Fibroblast of lung (primary cell): ENCODE results near the gene GUCY1A2.

Experiments used
- EZH2 ChIP-seq: IDR thresholded peaks from 2 replicates; pipeline ENCODE4 v1.5.1; 2012; ENCODE audit warnings: low read length, control low read depth, mild to moderate bottlenecking; ENCODE audit errors: missing control alignments
- TF ChIP-seq, protein P1 (sequence below), 2 donors: IDR thresholded peaks in 1 of 2; conservative IDR thresholded peaks in 1 of 2; 1 replicate in 1 of 2; 2 replicates in 1 of 2; pipeline ENCODE4 v1.5.1; 2011 to 2012; ENCODE audit warnings: low read length in 2 of 2, control low read depth in 1 of 2, inconsistent platforms in 1 of 2, low read depth in 1 of 2, mild to moderate bottlenecking in 1 of 2

DNA sequence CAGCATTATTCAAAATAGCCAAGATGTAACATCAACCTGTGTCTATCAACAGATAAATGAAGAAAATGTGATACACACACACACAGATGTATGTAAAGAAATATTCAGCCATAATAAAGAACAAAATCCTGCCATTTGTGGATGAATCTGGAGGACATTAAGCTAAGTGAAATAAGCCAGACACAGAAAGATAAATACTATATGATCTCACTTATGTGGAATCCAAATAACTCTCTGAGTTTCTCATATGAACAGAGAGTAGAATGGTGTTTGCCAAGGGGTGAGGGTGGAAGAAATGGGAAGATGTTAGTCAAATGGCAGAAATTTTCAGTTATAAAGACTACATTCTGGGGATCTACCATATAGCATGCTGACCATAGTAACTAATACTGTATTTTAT, 224.2 kb downstream of the GUCY1A2 start:
- TF ChIP-seq, protein P1, sequence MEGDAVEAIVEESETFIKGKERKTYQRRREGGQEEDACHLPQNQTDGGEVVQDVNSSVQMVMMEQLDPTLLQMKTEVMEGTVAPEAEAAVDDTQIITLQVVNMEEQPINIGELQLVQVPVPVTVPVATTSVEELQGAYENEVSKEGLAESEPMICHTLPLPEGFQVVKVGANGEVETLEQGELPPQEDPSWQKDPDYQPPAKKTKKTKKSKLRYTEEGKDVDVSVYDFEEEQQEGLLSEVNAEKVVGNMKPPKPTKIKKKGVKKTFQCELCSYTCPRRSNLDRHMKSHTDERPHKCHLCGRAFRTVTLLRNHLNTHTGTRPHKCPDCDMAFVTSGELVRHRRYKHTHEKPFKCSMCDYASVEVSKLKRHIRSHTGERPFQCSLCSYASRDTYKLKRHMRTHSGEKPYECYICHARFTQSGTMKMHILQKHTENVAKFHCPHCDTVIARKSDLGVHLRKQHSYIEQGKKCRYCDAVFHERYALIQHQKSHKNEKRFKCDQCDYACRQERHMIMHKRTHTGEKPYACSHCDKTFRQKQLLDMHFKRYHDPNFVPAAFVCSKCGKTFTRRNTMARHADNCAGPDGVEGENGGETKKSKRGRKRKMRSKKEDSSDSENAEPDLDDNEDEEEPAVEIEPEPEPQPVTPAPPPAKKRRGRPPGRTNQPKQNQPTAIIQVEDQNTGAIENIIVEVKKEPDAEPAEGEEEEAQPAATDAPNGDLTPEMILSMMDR (conservative IDR thresholded peaks at IDR 0.05 in 1 of 2, IDR thresholded peaks at IDR 0.05 in 1 of 2; ENCODE audit: low read depth in 1 of 2, low read length in 2 of 2): no peak
- no peak for TF ChIP-seq EZH2
